Activated CD4-positive, CD25-positive, alpha-beta regulatory T cell treated with anti-CD3 and anti-CD28 coated beads, Interleukin-2, amount 50 U/mL, for 72 hours (primary cell): ENCODE data around the gene GNG7.
"Not testable (repeated sequence)": the region's sequence is repeated elsewhere in the genome, so short reads cannot be mapped to it uniquely, and the experiment has no call there.

ENCODE experiments used
- DNase-seq: peaks from one replicate; pipeline ENCODE4 v3.0.0; 2021

GNG7 gene

GRCh38 chr19:2726160-2726855 lies 23.8 kb upstream of the GNG7 start:
- DNase-seq, result no peak

- no peak for DNase-seq
These were observed 21.7 kb upstream of the GNG7 start for GRCh38 chr19:2724148-2724557.

GRCh38 chr19:2723747-2724146 lies 21.3 kb upstream of the GNG7 start:
- no peak for DNase-seq

GRCh38 chr19:2723345-2723715 lies 20.8 kb upstream of the GNG7 start:
- no peak for DNase-seq

- no peak for DNase-seq
These were observed 20.2 kb upstream of the GNG7 start for GRCh38 chr19:2722541-2723344.

GRCh38 chr19:2721570-2722540 lies 19.4 kb upstream of the GNG7 start:
- no peak for DNase-seq

GRCh38 chr19:2720777-2721569 lies 18.5 kb upstream of the GNG7 start, which contains the start of gene DIRAS1:
DIRAS1 (minus strand) TSS chr19:2721372; CDS start chr19:2717806, 3,566 bp downstream.
- no peak for DNase-seq

GRCh38 chr19:2719920-2720776 lies 17.7 kb upstream of the GNG7 start:
- no peak for DNase-seq

GRCh38 chr19:2719232-2719735 lies 16.8 kb upstream of the GNG7 start:
- DNase-seq, result no peak

GRCh38 chr19:2717638-2718541 lies 15.4 kb upstream of the GNG7 start:
- DNase-seq, result no peak

- no peak for DNase-seq
These were observed 14.5 kb upstream of the GNG7 start for GRCh38 chr19:2716722-2717637.

GRCh38 chr19:2716275-2716650 lies 13.8 kb upstream of the GNG7 start:
- no peak for DNase-seq

- no peak for DNase-seq
These were observed 13.2 kb upstream of the GNG7 start for GRCh38 chr19:2715470-2716274.

GRCh38 chr19:2714531-2715269 lies 12.2 kb upstream of the GNG7 start:
- DNase-seq, result no peak

- DNase-seq, result not testable (repeated sequence)
These were observed 11.6 kb upstream of the GNG7 start for GRCh38 chr19:2714102-2714501.

- not testable (repeated sequence) for DNase-seq
These were observed 10.7 kb upstream of the GNG7 start for GRCh38 chr19:2713170-2713569.

- DNase-seq, result no peak
These were observed 9.3 kb upstream of the GNG7 start for GRCh38 chr19:2711875-2712205.
